ENCODE measurements around the gene NEUROD4. TPM values are rescaled to one million over a fixed set of nuclear protein-coding genes. Genes with fewer than 3 reads are reported as not detected.

NEUROD4 gene
- total RNA-seq, 2 experiments from 2014 or later = not detected

DNA sequence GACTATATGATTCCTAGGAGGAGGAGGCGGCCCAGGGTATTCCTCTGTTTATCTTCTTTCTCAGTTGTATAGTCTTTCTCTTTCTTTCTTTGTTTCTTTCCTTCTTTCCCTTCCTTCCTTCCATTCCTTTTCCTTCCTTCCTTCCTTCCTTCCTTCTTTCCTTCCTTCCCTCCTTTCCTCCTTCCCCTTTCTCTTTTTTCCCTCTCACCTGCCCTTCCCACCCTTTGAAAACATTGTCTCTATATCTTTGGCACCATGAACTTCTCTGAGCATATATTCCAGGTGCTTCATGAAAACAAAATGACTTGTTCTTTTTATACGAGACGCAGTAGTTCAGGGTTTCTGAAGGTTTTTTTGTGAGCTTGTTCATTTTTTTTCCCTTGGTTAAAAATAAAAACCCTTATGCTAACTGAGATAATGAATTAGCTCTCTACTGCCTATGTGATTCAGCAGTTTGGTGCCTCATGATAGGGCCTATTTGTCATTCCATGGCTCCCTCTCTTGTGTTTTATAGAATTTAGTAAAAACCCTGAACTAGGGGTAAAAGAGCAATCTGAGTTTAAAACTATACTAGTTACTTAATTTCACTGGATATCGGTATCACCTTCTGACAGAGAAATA lies 32.1 kb upstream of the NEUROD4 start:
- Mint-ChIP-seq H3K27me3 (no peaks in the 10 kb centered on the region), H3K4me1 (ENCODE audit: low read depth) (peaks cover 96% of the 10 kb centered on the region), H3K36me3 (ENCODE audit: low read depth) (peaks cover 26% of the 10 kb centered on the region), H3K9me3 (no peaks in the 10 kb centered on the region), H3K27ac (peak overlapping the region; percentile 100), H3K4me3 (peak overlapping the region; percentile 56)
- no peak overlapping the region for H3K4me3 ChIP-seq (ENCODE audit: low read length)
- DNase-seq (no peak), ATAC-seq (ENCODE audit: poor library complexity) (no peak)
- TF ChIP-seq CTCF (IDR thresholded peaks at IDR 0.05) = no peak
- H3K27me3 ChIP-seq (ENCODE audit: control insufficient read depth in 1 of 2, insufficient read depth in 2 of 2, low read length in 2 of 2) = no peaks in the 10 kb centered on the region
- no peak overlapping the region for H3K27ac ChIP-seq (ENCODE audit: low read depth in 1 of 2, low read length in 2 of 2)
- no peaks in the 10 kb centered on the region for H3K9me3 ChIP-seq (ENCODE audit: control insufficient read depth in 1 of 2, insufficient read depth in 1 of 2, low read length in 2 of 2)
- intact Hi-C loops (cut with DNase I, micrococcal nuclease) = no loop called here
- ChIA-PET POLR2A (interaction anchor here (0.6 to 1.2 kb wide), 3 partner anchors 22 to 84 kb away, joined by 3 to 4 read pairs (median 4); partner anchors contain the start of gene NEUROD4), CTCF (interaction anchor here (0.7 to 3.1 kb wide), 2 partner anchors 36 to 85 kb away, joined by 4 to 15 read pairs; no protein-coding TSS in a partner anchor)
- no peaks in the 10 kb centered on the region for H3K36me3 ChIP-seq (ENCODE audit: insufficient read depth, low read length)
- H3K4me1 ChIP-seq (ENCODE audit: insufficient read depth, low read length) = peaks cover 41% of the 10 kb centered on the region

GRCh38 chr12:54988402-54989054 lies 31.2 kb upstream of the NEUROD4 start:
- intact Hi-C loops (cut with DNase I, micrococcal nuclease) = no loop called here
- H3K4me3 Mint-ChIP-seq = peak overlapping the region; percentile 57
- H3K36me3 Mint-ChIP-seq (ENCODE audit: low read depth) = peaks cover 18% of the 10 kb centered on the region

DNA sequence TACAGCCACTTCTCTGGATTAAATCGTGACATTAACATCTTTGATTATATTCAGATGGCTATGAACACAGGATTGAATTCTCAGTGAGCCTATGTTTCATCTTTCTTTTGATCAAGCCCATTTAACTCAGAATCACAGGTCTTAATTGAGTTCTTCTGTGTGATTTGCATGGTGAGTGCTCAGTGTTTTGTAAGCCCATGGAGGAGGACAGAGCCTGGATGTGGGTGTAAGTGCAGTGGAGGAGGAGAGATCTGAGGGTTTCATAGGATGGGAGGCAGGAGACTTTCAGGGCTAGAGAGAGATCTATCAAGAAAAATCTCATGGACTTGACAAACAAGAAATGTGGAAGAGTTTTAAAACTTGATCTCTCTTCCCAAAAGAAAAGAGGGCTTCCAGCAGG lies 29.9 kb upstream of the NEUROD4 start:
- Mint-ChIP-seq H3K4me1 (ENCODE audit: low read depth) (peaks cover 83% of the 10 kb centered on the region), H3K27ac (peak overlapping the region; percentile 100), H3K4me3 (peak overlapping the region; percentile 94), H3K9me3 (no peaks in the 10 kb centered on the region), H3K36me3 (ENCODE audit: low read depth) (peaks cover 5% of the 10 kb centered on the region), H3K27me3 (no peaks in the 10 kb centered on the region)
- intact Hi-C loops (cut with DNase I, micrococcal nuclease) = loop anchor here (5.0 to 10.0 kb wide), 3 partner anchors 33 to 395 kb away; no protein-coding TSS in a partner anchor
- no peak overlapping the region for H3K4me3 ChIP-seq (ENCODE audit: low read length)
- H3K4me1 ChIP-seq (ENCODE audit: insufficient read depth, low read length) = peaks cover 41% of the 10 kb centered on the region
- no peak for DNase-seq
- no peaks in the 10 kb centered on the region for H3K36me3 ChIP-seq (ENCODE audit: insufficient read depth, low read length)
- H3K27ac ChIP-seq (ENCODE audit: low read depth in 1 of 2, low read length in 2 of 2) = no peak overlapping the region
- H3K27me3 ChIP-seq (ENCODE audit: control insufficient read depth in 1 of 2, insufficient read depth in 2 of 2, low read length in 2 of 2) = no peaks in the 10 kb centered on the region
- no peaks in the 10 kb centered on the region for H3K9me3 ChIP-seq (ENCODE audit: control insufficient read depth in 1 of 2, insufficient read depth in 1 of 2, low read length in 2 of 2)
- TF ChIP-seq CTCF (IDR thresholded peaks at IDR 0.05) = no peak
- CTCF ChIA-PET = interaction anchor here (11.2 kb wide), 1 partner anchor 80 kb away, joined by 182 read pairs; no protein-coding TSS in a partner anchor
- POLR2A ChIA-PET = no interaction called here
- ATAC-seq (ENCODE audit: poor library complexity) = no peak

More at GRCh38 chr12:54988402-54989054, 31.2 kb upstream of the NEUROD4 start:
- peaks cover 41% of the 10 kb centered on the region for H3K4me1 ChIP-seq (ENCODE audit: insufficient read depth, low read length)
- CTCF ChIA-PET = interaction anchor here (3.1 kb wide), 1 partner anchor 84 kb away, joined by 15 read pairs; no protein-coding TSS in a partner anchor
- Mint-ChIP-seq H3K4me1 (ENCODE audit: low read depth) (peaks cover 96% of the 10 kb centered on the region), H3K9me3 (no peaks in the 10 kb centered on the region), H3K27me3 (no peaks in the 10 kb centered on the region), H3K27ac (peak overlapping the region; percentile 100)
- no peak for TF ChIP-seq CTCF (IDR thresholded peaks at IDR 0.05)
- DNase-seq = peak in 1 of 14 experiments; percentile 28
- H3K27me3 ChIP-seq (ENCODE audit: control insufficient read depth in 1 of 2, insufficient read depth in 2 of 2, low read length in 2 of 2) = no peaks in the 10 kb centered on the region
- no peaks in the 10 kb centered on the region for H3K36me3 ChIP-seq (ENCODE audit: insufficient read depth, low read length)
- H3K4me3 ChIP-seq (ENCODE audit: low read length) = no peak overlapping the region
- H3K9me3 ChIP-seq (ENCODE audit: control insufficient read depth in 1 of 2, insufficient read depth in 1 of 2, low read length in 2 of 2) = no peaks in the 10 kb centered on the region
- no peak overlapping the region for H3K27ac ChIP-seq (ENCODE audit: low read depth in 1 of 2, low read length in 2 of 2)
- POLR2A ChIA-PET = interaction anchor here (0.6 to 1.2 kb wide), 3 partner anchors 23 to 84 kb away, joined by 3 to 4 read pairs (median 4); partner anchors contain the start of gene NEUROD4
- no peak for ATAC-seq (ENCODE audit: poor library complexity)

Measured in CD4-positive, alpha-beta T cell (primary cell).